Endothelial cell of umbilical vein (primary cell): ENCODE measurements around the gene PRPF39. TPM values are rescaled to one million over a fixed set of nuclear protein-coding genes. Genes with fewer than 3 reads are reported as not detected.

Experiments used
- BruUV-seq: library from RNA; stranded (reverse); fragments of 400-500 nt; replicated peaks from 2 replicates; lab custom pipeline; 2021; lab: Mats Ljungman, UMichigan
- CTCF ChIA-PET: fragments of 300-600, 350-600 bp; sonication (Branson Sonifier 250); formaldehyde crosslinking; loops from one replicate; lab custom pipeline; 2021; ENCODE audit warnings: antibody characterized with exemption, inconsistent platforms; lab: Charles Lee
- POLR2A ChIA-PET: fragments of 300-600, 350-600 bp; sonication (Branson Sonifier 250); formaldehyde crosslinking; loops from one replicate; lab custom pipeline; 2021; ENCODE audit warnings: antibody characterized with exemption, inconsistent platforms; lab: Charles Lee
- DNase-seq: peaks from one replicate; pipeline ENCODE4 v3.0.0-alpha.2; 2011; ENCODE audit warnings: low read depth, low spot score
- FAIRE-seq: peaks from 2 replicates; lab custom pipeline; 2011; peaks lifted over from hg19 to GRCh38; lab: Jason Lieb, UNC
- H2AFZ ChIP-seq: 2 replicates; pipeline ENCODE4 v1.6.0; 2012; ENCODE audit warnings: low read depth, low read length, control low read depth, inconsistent platforms
- H3K27ac ChIP-seq: 2 replicates; pipeline ENCODE4 v1.5.1; 2011; ENCODE audit warnings: low read depth, mild to moderate bottlenecking, control low read depth, low read length, moderate library complexity; ENCODE audit not compliant: insufficient read depth
- H3K27me3 ChIP-seq, 2 experiments: 2 replicates each; pipeline versions ENCODE4 v1.6.0 to v1.6.1; 2011; ENCODE audit warnings: low read length in 2 of 2, mixed read lengths in 1 of 2; ENCODE audit not compliant: control insufficient read depth in 2 of 2, insufficient read depth in 2 of 2
- H3K36me3 ChIP-seq, 2 experiments: 2 replicates in 1 of 2; 3 replicates in 1 of 2; pipeline ENCODE4 v1.5.1; 2011; ENCODE audit warnings: low read length in 2 of 2, mild to moderate bottlenecking in 1 of 2, moderate library complexity in 1 of 2; ENCODE audit not compliant: control insufficient read depth in 2 of 2, insufficient read depth in 2 of 2; ENCODE audit errors: extremely low read depth in 1 of 2
- H3K4me1 ChIP-seq: 3 replicates; pipeline ENCODE4 v1.5.1; 2011; ENCODE audit warnings: mild to moderate bottlenecking, low read length; ENCODE audit not compliant: control insufficient read depth, insufficient read depth; ENCODE audit errors: extremely low read depth
- H3K4me2 ChIP-seq: 2 replicates; pipeline ENCODE4 v1.6.1; 2011; ENCODE audit warnings: low read length, control low read depth, mixed read lengths; ENCODE audit not compliant: insufficient read depth
- H3K4me3 ChIP-seq, 3 experiments: fragments of 200-600 bp in 1 of 3; sonication (generic), shearing (Covaris generic) in 1 of 3; replicated peaks in 1 of 3; 2 replicates each; pipeline ENCODE4 v1.5.1; 2011 to 2016; ENCODE audit warnings: control low read depth in 3 of 3, low read length in 3 of 3, mild to moderate bottlenecking in 2 of 3, inconsistent platforms in 1 of 3, low read depth in 1 of 3, moderate library complexity in 1 of 3; ENCODE audit not compliant: insufficient read depth in 1 of 3
- H3K79me2 ChIP-seq: 2 replicates; pipeline ENCODE4 v1.6.0; 2012; ENCODE audit warnings: low read length, inconsistent platforms; ENCODE audit not compliant: control insufficient read depth, insufficient read depth
- H3K9ac ChIP-seq: replicated peaks from 2 replicates; pipeline ENCODE3; 2011; ENCODE audit warnings: low read length, control low read depth; ENCODE audit not compliant: insufficient read depth; ENCODE audit errors: extremely low read depth
- H3K9me1 ChIP-seq: replicated peaks from 3 replicates; pipeline ENCODE4 v1.6.0; 2011; ENCODE audit warnings: mild to moderate bottlenecking, low read length; ENCODE audit not compliant: control insufficient read depth, insufficient read depth; ENCODE audit errors: extremely low read depth
- H3K9me3 ChIP-seq: replicated peaks from 2 replicates; pipeline ENCODE4 v1.5.1; 2012; ENCODE audit warnings: low read length, inconsistent platforms; ENCODE audit not compliant: control insufficient read depth, insufficient read depth
- H4K20me1 ChIP-seq: replicated peaks from 2 replicates; pipeline ENCODE3; 2011; ENCODE audit warnings: mild to moderate bottlenecking, low read length; ENCODE audit not compliant: control insufficient read depth, insufficient read depth; ENCODE audit errors: extremely low read depth
- CTCF ChIP-seq, 2 donors: IDR thresholded peaks; 1 replicate in 1 of 2; 2 replicates in 1 of 2; pipeline ENCODE4 v1.5.1; 2011; ENCODE audit warnings: low read length in 2 of 2, mild to moderate bottlenecking in 2 of 2, moderate library complexity in 2 of 2, control low read depth in 1 of 2, inconsistent platforms in 1 of 2, low read depth in 1 of 2; ENCODE audit not compliant: insufficient read depth in 1 of 2; ENCODE audit errors: extremely low read depth in 1 of 2
- EZH2 ChIP-seq: IDR thresholded peaks from 2 replicates; pipeline ENCODE4 v1.6.1; 2012; ENCODE audit warnings: borderline replicate concordance, low read depth, mild to moderate bottlenecking, moderate library complexity, low read length, inconsistent platforms; ENCODE audit not compliant: severe bottlenecking
- FOS ChIP-seq: IDR thresholded peaks from 2 replicates; pipeline ENCODE4 v1.6.1; 2011; ENCODE audit warnings: mild to moderate bottlenecking, low read length, moderate library complexity, borderline replicate concordance; ENCODE audit not compliant: insufficient read depth
- GATA2 ChIP-seq: IDR thresholded peaks from 2 replicates; pipeline ENCODE4 v1.7.0; 2011; ENCODE audit warnings: low read depth, mild to moderate bottlenecking, moderate library complexity, mixed read lengths, low read length; ENCODE audit not compliant: insufficient read length, insufficient read depth
- JUN ChIP-seq: IDR thresholded peaks from 2 replicates; pipeline ENCODE4 v1.6.1; 2011; ENCODE audit warnings: borderline replicate concordance, low read depth; ENCODE audit not compliant: insufficient read length, insufficient read depth
- MYC ChIP-seq: IDR thresholded peaks from one replicate; pipeline ENCODE4 v1.6.1; 2011; ENCODE audit warnings: mild to moderate bottlenecking, low read depth, low read length
- POLR2A ChIP-seq: IDR thresholded peaks from 2 replicates; pipeline ENCODE4 v1.6.1; 2012; ENCODE audit warnings: low read depth, mild to moderate bottlenecking, control low read depth, low read length
- POLR2AphosphoS5 ChIP-seq: IDR thresholded peaks from 2 replicates; pipeline ENCODE4 v1.6.1; 2012; ENCODE audit warnings: low read depth, mild to moderate bottlenecking, control low read depth, low read length, moderate library complexity; ENCODE audit not compliant: insufficient read depth
- dilution Hi-C: fragments of 300-500 bp; cut with MboI; formaldehyde crosslinking; loops from one replicate; pipeline ENCODE4 v1.15.0; 2019; ENCODE audit warnings: low sequenced_read_pairs; ENCODE audit not compliant: extremely low pct_ligation_motif_present
- intact Hi-C: fragments of 100-400 bp; cut with micrococcal nuclease; formaldehyde crosslinking; loops from one replicate; pipeline ENCODE4 v1.10.0; 2022
- polyA plus RNA-seq, 4 experiments: library from polyadenylated mRNA; depleted of rRNA in 3 of 4; stranded (reverse) in 3 of 4; unstranded in 1 of 4; fragments of >200 nt; gene quantifications; 2 replicates each; pipeline versions ENCODE4 v1.2.1 to v1.2.3, GENCODE V29; 2011 to 2012; ENCODE audit warnings: missing spikeins in 1 of 4
- total RNA-seq: library from RNA; stranded (reverse); gene quantifications from 2 replicates; pipeline ENCODE4 v1.2.3, GENCODE V29; 2021
- TF ChIP-seq, protein P1 (sequence below): IDR thresholded peaks from 2 replicates; pipeline ENCODE4 v1.6.1; 2011; ENCODE audit not compliant: insufficient read depth, insufficient read length

Gene PRPF39
- total and polyA plus RNA-seq, 2 donors (not counting 3 experiments of a cell fraction or from before 2014, with no cell fraction given): 24.8 to 44.4 TPM

GRCh38 chr14:45038256-45038655 lies 45.7 kb upstream of the PRPF39 start:
- Histone ChIP-seq H3K4me1 (no peaks in the 10 kb centered on the region), H4K20me1 (no peaks in the 10 kb centered on the region), H3K27ac (no peak overlapping the region), H3K4me2 (no peak overlapping the region), H3K79me2 (no peaks in the 10 kb centered on the region), H3K9ac (no peak overlapping the region), H3K9me3 (no peaks in the 10 kb centered on the region), H2AFZ (no peak overlapping the region), H3K36me3 (peaks cover 0 to 7% of the 10 kb centered on the region in 2 experiments), H3K27me3 (no peaks in the 10 kb centered on the region), H3K4me3 (no peak overlapping the region), H3K9me1 (no peaks in the 10 kb centered on the region)
- DNase-seq (no peak), FAIRE-seq (no peak)
- intact Hi-C loops (no loop called here), dilution Hi-C loops (no loop called here)
- BruUV-seq: no TSS peak
- TF ChIP-seq POLR2A: no peak
- no peak for TF ChIP-seq FOS
- no peak for TF ChIP-seq EZH2
- TF ChIP-seq, protein P1, sequence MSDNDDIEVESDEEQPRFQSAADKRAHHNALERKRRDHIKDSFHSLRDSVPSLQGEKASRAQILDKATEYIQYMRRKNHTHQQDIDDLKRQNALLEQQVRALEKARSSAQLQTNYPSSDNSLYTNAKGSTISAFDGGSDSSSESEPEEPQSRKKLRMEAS: no peak
- TF ChIP-seq JUN: no peak
- TF ChIP-seq POLR2AphosphoS5: no peak
- no peak for TF ChIP-seq GATA2
- no peak for TF ChIP-seq CTCF (IDR thresholded peaks at IDR 0.05; ENCODE audit: extremely low read depth in 1 of 2, insufficient read depth in 1 of 2, low read depth in 1 of 2, low read length in 2 of 2)
- no peak for TF ChIP-seq MYC
- CTCF ChIA-PET: no interaction called here
- POLR2A ChIA-PET: interaction anchor here (1.6 kb wide), 1 partner anchor 12 kb away, joined by 3 read pairs; no protein-coding TSS in a partner anchor
